ENCODE results near the gene PPP2R3A. TPM values are rescaled to one million over a fixed set of nuclear protein-coding genes. Genes with fewer than 3 reads are reported as not detected.

Gene PPP2R3A, protein sequence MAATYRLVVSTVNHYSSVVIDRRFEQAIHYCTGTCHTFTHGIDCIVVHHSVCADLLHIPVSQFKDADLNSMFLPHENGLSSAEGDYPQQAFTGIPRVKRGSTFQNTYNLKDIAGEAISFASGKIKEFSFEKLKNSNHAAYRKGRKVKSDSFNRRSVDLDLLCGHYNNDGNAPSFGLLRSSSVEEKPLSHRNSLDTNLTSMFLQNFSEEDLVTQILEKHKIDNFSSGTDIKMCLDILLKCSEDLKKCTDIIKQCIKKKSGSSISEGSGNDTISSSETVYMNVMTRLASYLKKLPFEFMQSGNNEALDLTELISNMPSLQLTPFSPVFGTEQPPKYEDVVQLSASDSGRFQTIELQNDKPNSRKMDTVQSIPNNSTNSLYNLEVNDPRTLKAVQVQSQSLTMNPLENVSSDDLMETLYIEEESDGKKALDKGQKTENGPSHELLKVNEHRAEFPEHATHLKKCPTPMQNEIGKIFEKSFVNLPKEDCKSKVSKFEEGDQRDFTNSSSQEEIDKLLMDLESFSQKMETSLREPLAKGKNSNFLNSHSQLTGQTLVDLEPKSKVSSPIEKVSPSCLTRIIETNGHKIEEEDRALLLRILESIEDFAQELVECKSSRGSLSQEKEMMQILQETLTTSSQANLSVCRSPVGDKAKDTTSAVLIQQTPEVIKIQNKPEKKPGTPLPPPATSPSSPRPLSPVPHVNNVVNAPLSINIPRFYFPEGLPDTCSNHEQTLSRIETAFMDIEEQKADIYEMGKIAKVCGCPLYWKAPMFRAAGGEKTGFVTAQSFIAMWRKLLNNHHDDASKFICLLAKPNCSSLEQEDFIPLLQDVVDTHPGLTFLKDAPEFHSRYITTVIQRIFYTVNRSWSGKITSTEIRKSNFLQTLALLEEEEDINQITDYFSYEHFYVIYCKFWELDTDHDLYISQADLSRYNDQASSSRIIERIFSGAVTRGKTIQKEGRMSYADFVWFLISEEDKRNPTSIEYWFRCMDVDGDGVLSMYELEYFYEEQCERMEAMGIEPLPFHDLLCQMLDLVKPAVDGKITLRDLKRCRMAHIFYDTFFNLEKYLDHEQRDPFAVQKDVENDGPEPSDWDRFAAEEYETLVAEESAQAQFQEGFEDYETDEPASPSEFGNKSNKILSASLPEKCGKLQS (N-terminal part only)
- 10.5 and 17.5 TPM in 2 replicates for total RNA-seq
- 18.3 and 20.9 TPM in 2 replicates for polyA plus RNA-seq
- polyA plus RNA-seq (2012), result 12.2 and 14.5 TPM in 2 replicates
- polyA minus RNA-seq (ENCODE audit: low replicate concordance), result 10.3 and 15.6 TPM in 2 replicates

DNA sequence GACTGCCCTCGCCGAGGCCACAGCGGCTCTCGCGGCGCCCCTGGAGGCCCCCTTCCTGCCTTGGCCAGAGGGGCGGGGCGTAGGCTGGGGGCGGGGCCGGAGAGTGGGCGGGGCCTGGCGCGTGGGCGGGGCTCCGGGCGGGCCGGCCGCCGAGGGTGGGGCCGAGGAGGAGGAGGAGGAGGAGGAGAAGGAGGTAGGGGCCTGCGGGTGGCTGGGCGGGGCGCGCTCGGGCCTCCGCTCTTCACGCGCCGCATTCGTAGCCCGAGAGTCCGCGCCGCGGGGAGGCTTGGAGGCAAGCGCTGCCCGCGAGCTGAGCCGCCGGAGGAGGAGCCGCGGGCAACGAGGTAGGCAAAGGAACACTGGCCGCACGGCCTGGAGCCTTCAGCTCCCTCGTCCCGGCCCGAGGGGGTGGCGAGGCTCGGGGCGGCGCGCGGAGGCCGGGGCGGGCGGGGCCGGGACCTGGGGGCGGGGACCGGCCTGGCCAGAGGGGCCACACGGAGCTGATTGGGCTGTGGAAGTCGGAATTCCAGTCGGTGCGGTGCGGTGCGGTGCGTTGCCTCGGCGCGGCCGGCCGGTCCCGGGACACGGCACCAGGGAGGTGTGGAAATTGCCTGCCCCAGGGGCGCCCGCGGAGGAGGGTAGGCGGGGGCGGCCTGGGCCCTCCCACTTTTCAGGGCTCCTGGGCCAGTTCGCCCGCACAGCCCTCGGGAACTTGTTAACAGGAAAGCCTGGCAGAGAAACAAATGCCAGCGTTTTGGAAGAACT, at the start of gene PPP2R3A:
Gene PPP2R3A (plus strand): TSS at position 223 of the 765 bp plus-strand sequence. CDS start 35,771 bp downstream, outside the sequence.
- peaks cover 8% of the 10 kb centered on the region for H3K4me1 ChIP-seq (ENCODE audit: control insufficient read depth, extremely low read depth, insufficient read depth, low read length)
- H3K4me3 ChIP-seq (replicated peaks in 1 of 4; ENCODE audit: control extremely low read depth in 1 of 4, insufficient read depth in 1 of 4, low read depth in 3 of 4, low read length in 4 of 4), result peak within 1 kb of the TSS; percentile 74 to 90 (median 81)
- H3K27ac ChIP-seq (ENCODE audit: insufficient read depth, low read length), result peak within 1 kb of the TSS; percentile 80
- H3K9ac ChIP-seq (ENCODE audit: insufficient read depth, low read length), result peak within 1 kb of the TSS; percentile 67
- peak within 1 kb of the TSS; percentile 86 for H2AFZ ChIP-seq (ENCODE audit: low read length)
- H3K79me2 ChIP-seq (ENCODE audit: control insufficient read depth, insufficient read depth, low read length), result peaks cover 42% of the 10 kb centered on the region
- DNase-seq (ENCODE audit: low read depth in 2 of 2), result peak; percentile 85
- H3K27me3 ChIP-seq (ENCODE audit: control insufficient read depth, insufficient read depth, low read length), result no peaks in the 10 kb centered on the region
- H4K20me1 ChIP-seq (ENCODE audit: control insufficient read depth, extremely low read depth, insufficient read depth, low read length), result no peaks in the 10 kb centered on the region
- no peaks in the 10 kb centered on the region for H3K36me3 ChIP-seq (ENCODE audit: control insufficient read depth, insufficient read depth, low read length)
- H3K9me3 ChIP-seq (ENCODE audit: control insufficient read depth, insufficient read depth, low read depth, low read length), result no peaks in the 10 kb centered on the region
- TF ChIP-seq EZH2 (IDR thresholded peaks at IDR 0.05; ENCODE audit: low read length, missing control alignments), result no peak
- TF ChIP-seq, protein P1, sequence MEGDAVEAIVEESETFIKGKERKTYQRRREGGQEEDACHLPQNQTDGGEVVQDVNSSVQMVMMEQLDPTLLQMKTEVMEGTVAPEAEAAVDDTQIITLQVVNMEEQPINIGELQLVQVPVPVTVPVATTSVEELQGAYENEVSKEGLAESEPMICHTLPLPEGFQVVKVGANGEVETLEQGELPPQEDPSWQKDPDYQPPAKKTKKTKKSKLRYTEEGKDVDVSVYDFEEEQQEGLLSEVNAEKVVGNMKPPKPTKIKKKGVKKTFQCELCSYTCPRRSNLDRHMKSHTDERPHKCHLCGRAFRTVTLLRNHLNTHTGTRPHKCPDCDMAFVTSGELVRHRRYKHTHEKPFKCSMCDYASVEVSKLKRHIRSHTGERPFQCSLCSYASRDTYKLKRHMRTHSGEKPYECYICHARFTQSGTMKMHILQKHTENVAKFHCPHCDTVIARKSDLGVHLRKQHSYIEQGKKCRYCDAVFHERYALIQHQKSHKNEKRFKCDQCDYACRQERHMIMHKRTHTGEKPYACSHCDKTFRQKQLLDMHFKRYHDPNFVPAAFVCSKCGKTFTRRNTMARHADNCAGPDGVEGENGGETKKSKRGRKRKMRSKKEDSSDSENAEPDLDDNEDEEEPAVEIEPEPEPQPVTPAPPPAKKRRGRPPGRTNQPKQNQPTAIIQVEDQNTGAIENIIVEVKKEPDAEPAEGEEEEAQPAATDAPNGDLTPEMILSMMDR (conservative IDR thresholded peaks at IDR 0.05 in 1 of 2, IDR thresholded peaks at IDR 0.05 in 1 of 2; ENCODE audit: low read depth in 1 of 2, low read length in 2 of 2), result no peak
- peak within 1 kb of the TSS; percentile 67 for H3K4me2 ChIP-seq (ENCODE audit: extremely low read depth, insufficient read depth, low read length)

DNA sequence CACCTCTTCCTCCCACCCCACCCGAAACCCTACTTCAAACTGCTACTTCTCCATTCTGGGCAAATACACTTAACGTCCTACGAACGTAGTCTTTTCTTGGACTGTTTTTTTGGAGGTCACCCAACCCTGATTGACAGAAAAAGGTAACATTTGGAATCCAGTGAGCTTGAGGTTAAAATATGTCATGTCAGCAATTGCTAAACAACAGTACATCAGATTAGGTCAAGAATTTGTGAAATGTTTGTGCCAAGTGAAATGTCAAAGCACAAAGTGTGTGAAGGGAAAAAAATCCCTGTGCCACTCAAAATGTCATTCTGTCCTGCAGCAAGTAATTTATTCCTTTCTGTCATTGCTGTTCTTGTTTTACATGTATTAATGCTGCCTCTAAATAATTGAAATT, 49.2 kb upstream of the PPP2R3A start:
- TF ChIP-seq EZH2 (IDR thresholded peaks at IDR 0.05; ENCODE audit: low read length, missing control alignments), result no peak
- TF ChIP-seq, protein P1 (conservative IDR thresholded peaks at IDR 0.05 in 1 of 2, IDR thresholded peaks at IDR 0.05 in 1 of 2; ENCODE audit: low read depth in 1 of 2, low read length in 2 of 2), result no peak
- H3K27ac ChIP-seq (ENCODE audit: insufficient read depth, low read length), result no peak overlapping the region
- no peaks in the 10 kb centered on the region for H3K36me3 ChIP-seq (ENCODE audit: control insufficient read depth, insufficient read depth, low read length)
- H4K20me1 ChIP-seq (ENCODE audit: control insufficient read depth, extremely low read depth, insufficient read depth, low read length), result no peaks in the 10 kb centered on the region
- no peaks in the 10 kb centered on the region for H3K4me1 ChIP-seq (ENCODE audit: control insufficient read depth, extremely low read depth, insufficient read depth, low read length)
- H3K4me2 ChIP-seq (ENCODE audit: extremely low read depth, insufficient read depth, low read length), result no peak overlapping the region
- H2AFZ ChIP-seq (ENCODE audit: low read length), result no peak overlapping the region
- no peak overlapping the region for H3K9ac ChIP-seq (ENCODE audit: insufficient read depth, low read length)
- H3K79me2 ChIP-seq (ENCODE audit: control insufficient read depth, insufficient read depth, low read length), result no peaks in the 10 kb centered on the region
- no peaks in the 10 kb centered on the region for H3K27me3 ChIP-seq (ENCODE audit: control insufficient read depth, insufficient read depth, low read length)
- no peak for DNase-seq (ENCODE audit: low read depth in 2 of 2)
- H3K9me3 ChIP-seq (ENCODE audit: control insufficient read depth, insufficient read depth, low read depth, low read length), result no peaks in the 10 kb centered on the region
- no peak overlapping the region for H3K4me3 ChIP-seq (replicated peaks in 1 of 4; ENCODE audit: control extremely low read depth in 1 of 4, insufficient read depth in 1 of 4, low read depth in 3 of 4, low read length in 4 of 4)

Data from fibroblast of lung (primary cell).